Right lobe of liver (tissue), 6 donors: ENCODE results near the gene MCAM. TPM values are rescaled to one million over a fixed set of nuclear protein-coding genes. Genes with fewer than 3 reads are reported as not detected.

Source experiments
- ATAC-seq, 4 donors: fragments of 200-7000 bp; cut with Tn5 transposase; one replicate each; pipeline ENCODE4 v1.9.1; 2020; ENCODE audit warnings: mild to moderate bottlenecking in 4 of 4, moderate library complexity in 4 of 4
- DNase-seq, 3 donors: peaks; one replicate each; pipeline ENCODE4 v3.0.0-alpha.2; 2020
- H3K27ac ChIP-seq, 3 donors: fragments of 200-600 bp; one replicate each; pipeline ENCODE4 v1.8.0; 2022
- H3K27me3 ChIP-seq, 2 donors: fragments of 200-600 bp; one replicate each; pipeline ENCODE4 v1.8.0; 2022
- H3K36me3 ChIP-seq, 4 donors: fragments of 200-600 bp; sonication (generic) in 1 of 4; one replicate each; pipeline versions ENCODE4 v1.5.1 to v1.8.0; 2017 to 2022; ENCODE audit warnings: control low read depth in 1 of 4
- H3K4me1 ChIP-seq, 4 donors: fragments of 200-600 bp; sonication (generic) in 1 of 4; one replicate each; pipeline versions ENCODE4 v1.5.1 to v1.8.0; 2017 to 2022; ENCODE audit warnings: control low read depth in 1 of 4
- H3K4me3 ChIP-seq, 3 donors: fragments of 200-600 bp; one replicate each; pipeline ENCODE4 v1.8.0; 2022
- H3K9me3 ChIP-seq, 4 donors: fragments of 200-600 bp; sonication (generic) in 1 of 4; one replicate each; pipeline versions ENCODE4 v1.5.1 to v1.8.0; 2017 to 2022; ENCODE audit warnings: control low read depth in 1 of 4
- CTCF ChIP-seq, 4 donors: fragments of 200-600 bp in 3 of 4; fragments of 450-650 bp in 1 of 4; IDR thresholded peaks; one replicate each; pipeline versions ENCODE4 v1.5.1 to v1.8.0; 2016 to 2022; ENCODE audit warnings: antibody characterized with exemption in 4 of 4, mild to moderate bottlenecking in 2 of 4
- POLR2A ChIP-seq: fragments of 450-650 bp; IDR thresholded peaks from one replicate; pipeline ENCODE4 v1.6.1; 2017; ENCODE audit warnings: antibody characterized with exemption, mild to moderate bottlenecking
- WGBS: methylation state at CpG from one replicate; pipeline ENCODE4 v1.1.6; 2018; ENCODE audit warnings: low coverage, low lambda C conversion rate; ENCODE audit not compliant: insufficient coverage; ENCODE audit errors: missing lambda C conversion rate; 5-methylcytosine and 5-hydroxymethylcytosine counted together
- intact Hi-C, 2 donors: fragments of 100-400 bp; cut with DNase I; formaldehyde crosslinking; loops; one replicate each; pipeline versions ENCODE4 v1.11.2 to v1.14.1; 2022
- total RNA-seq, 6 experiments: library from RNA; depleted of rRNA in 2 of 6; stranded (reverse); fragments of >200 nt in 2 of 6; fragmentation: NEBNext Ultra II Directional in 3 of 6; extraction: Animal tissue kit (Norgen Biotek cat#: 25700) in 3 of 6; gene quantifications; one replicate each; pipeline versions ENCODE4 v1.1.0 to v1.2.4, GENCODE V29; 2016 to 2023
- donor health status: DM: no; HTN: yes; CAD: no.
- donor health status: DM: no; HTN: no; CAD: no.
- donor health status: DM: no; HTN: no; CAD: no.
- donor health status: DM: no; HTN: yes; CAD: no.
- donor health status: DM: no; HTN: yes; CAD: no.

The MCAM gene
- total RNA-seq, 6 experiments from 2014 or later = 1.8 to 28.7 (median 12.5) TPM

- ATAC-seq (no peak), DNase-seq (peak in 1 of 3 donors; percentile 52)
- Histone ChIP-seq H3K27ac (peak overlapping the region in 2 of 3 donors; percentile 50 to 75), H3K4me3 (peak overlapping the region in 2 of 3 donors; percentile 39 to 42), H3K27me3 (peaks cover 0 to 4% of the 10 kb centered on the region in 2 donors), H3K4me1 (peaks cover 0 to 25% (median 4%) of the 10 kb centered on the region in 4 donors), H3K36me3 (no peaks in the 10 kb centered on the region), H3K9me3 (no peaks in the 10 kb centered on the region)
- TF ChIP-seq CTCF (IDR thresholded peaks at IDR 0.05) (no peak), POLR2A (no peak)
- 29% methylated on average over 10 of the region's 17 CpGs for WGBS
- intact Hi-C loops = no loop called here
Observed at GRCh38 chr11:119320240-119320775, 3.4 kb upstream of the MCAM start.

GRCh38 chr11:119319700-119320239 is 2.8 kb upstream of the MCAM start:
- H3K27me3 ChIP-seq = peaks cover 0 to 4% of the 10 kb centered on the region in 2 donors
- H3K36me3 ChIP-seq = no peaks in the 10 kb centered on the region
- H3K9me3 ChIP-seq = no peaks in the 10 kb centered on the region
- ATAC-seq = peak; percentile 22 to 45 (median 30)
- peaks cover 0 to 25% (median 4%) of the 10 kb centered on the region in 4 donors for H3K4me1 ChIP-seq
- WGBS = 63% methylated on average over 8 of the region's 11 CpGs
- TF ChIP-seq CTCF (IDR thresholded peaks at IDR 0.05) (no peak), POLR2A (no peak)
- H3K27ac ChIP-seq = no peak overlapping the region
- no peak overlapping the region for H3K4me3 ChIP-seq
- intact Hi-C loops = no loop called here
- peak in 1 of 3 donors; percentile 56 for DNase-seq

- H3K9me3 ChIP-seq = no peaks in the 10 kb centered on the region
- peaks cover 0 to 4% of the 10 kb centered on the region in 2 donors for H3K27me3 ChIP-seq
- WGBS = 84% methylated on average over 5 of the region's 8 CpGs
- intact Hi-C loops = no loop called here
- H3K36me3 ChIP-seq = no peaks in the 10 kb centered on the region
- peak overlapping the region in 2 of 3 donors; percentile 33 to 59 for H3K27ac ChIP-seq
- ATAC-seq = peak in 1 of 4 donors; percentile 1
- TF ChIP-seq CTCF (IDR thresholded peaks at IDR 0.05) = no peak
- no peak for TF ChIP-seq POLR2A
- DNase-seq = peak in 1 of 3 donors; percentile 47
- peaks cover 0 to 25% (median 4%) of the 10 kb centered on the region in 4 donors for H3K4me1 ChIP-seq
- H3K4me3 ChIP-seq = no peak overlapping the region
Observed at GRCh38 chr11:119319136-119319699, 2.3 kb upstream of the MCAM start.

- Histone ChIP-seq H3K4me1 (peaks cover 0 to 25% (median 4%) of the 10 kb centered on the region in 4 donors), H3K9me3 (no peaks in the 10 kb centered on the region), H3K4me3 (no peak overlapping the region), H3K27me3 (peaks cover 0 to 4% of the 10 kb centered on the region in 2 donors), H3K36me3 (no peaks in the 10 kb centered on the region), H3K27ac (peak overlapping the region in 2 of 3 donors; percentile 33 to 59)
- DNase-seq (peak in 1 of 3 donors; percentile 50), ATAC-seq (peak in 3 of 4 donors; percentile 1 to 28 (median 1))
- intact Hi-C loops = no loop called here
- 49% methylated on average over 4 of the region's 22 CpGs for WGBS
- no peak for TF ChIP-seq POLR2A
Observed at GRCh38 chr11:119318240-119319135, 1.6 kb upstream of the MCAM start.
